Measurements from ENCODE around the gene HMGN4. TPM values are rescaled to one million over a fixed set of nuclear protein-coding genes. Genes with fewer than 3 reads are reported as not detected.

Gene HMGN4
- total and polyA plus RNA-seq, 9 of the 15 experiments (the other 6 are each of a cell fraction or from before 2014, with no cell fraction given): 35.4 to 134 (median 94.1) TPM

DNA sequence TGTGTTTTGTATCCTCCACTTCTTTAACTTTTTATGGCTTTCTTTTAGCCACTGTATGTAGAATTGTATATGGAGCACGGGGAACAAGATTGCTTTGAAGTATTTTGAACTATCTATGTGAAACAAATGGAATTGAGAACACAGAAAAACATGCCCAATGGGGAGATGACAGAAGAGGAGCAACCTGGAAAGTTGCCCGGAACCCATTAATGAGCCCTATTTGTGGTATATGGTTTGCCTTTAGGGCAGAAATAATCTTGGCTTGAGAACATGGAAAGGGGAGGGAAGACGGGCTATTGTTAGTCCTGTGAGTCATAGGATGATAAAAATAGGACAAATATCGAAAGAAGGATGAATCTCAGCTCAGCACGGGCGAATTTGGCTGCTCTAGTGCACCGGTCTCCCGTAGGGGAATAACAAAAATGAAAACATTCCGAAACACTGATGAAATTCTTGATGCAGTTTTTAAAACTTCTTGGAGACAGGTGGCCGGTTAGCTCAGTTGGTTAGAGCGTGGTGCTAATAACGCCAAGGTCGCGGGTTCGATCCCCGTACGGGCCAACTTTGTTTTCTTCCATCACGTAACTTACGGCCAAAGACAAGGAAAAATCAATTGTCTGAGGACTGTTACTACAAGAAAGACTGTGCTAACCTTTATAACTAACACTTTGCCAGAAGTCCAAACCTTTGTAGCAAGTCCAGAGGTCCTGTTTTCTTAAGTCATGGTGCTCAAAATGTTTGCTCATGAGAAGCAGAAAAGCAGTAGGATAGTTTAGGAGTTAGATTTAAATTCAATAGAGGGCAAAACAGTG is 15.7 kb downstream of the HMGN4 start (continued):
- TF ChIP-seq EP400 (IDR thresholded peaks at IDR 0.05) (peak; percentile 59; the same call in 1 of the 2 replicates), NR2C1 (IDR thresholded peaks at IDR 0.05) (0 out of 2 replicates have a peak, but pooled peaks have one; percentile 11), NR2C1 (tag; IDR thresholded peaks at IDR 0.05) (no peak), ZNF121 (CRISPR knock-in tag; conservative IDR thresholded peaks at IDR 0.05) (no peak), ADNP (tag; IDR thresholded peaks at IDR 0.05) (peak; percentile 88), ZNF282 (CRISPR knock-in tag; IDR thresholded peaks at IDR 0.05) (no peak), ZBTB8A (IDR thresholded peaks at IDR 0.05; ENCODE audit: partially characterized antibody) (peak; percentile 82), ZNF551 (CRISPR knock-in tag; IDR thresholded peaks at IDR 0.05) (no peak), PHF20 (IDR thresholded peaks at IDR 0.05; ENCODE audit: partially characterized antibody) (no peak), MXI1 (IDR thresholded peaks at IDR 0.05; ENCODE audit: low read depth, low read length) (peak; percentile 47; the same call in 1 of the 2 replicates), GTF2F1 (IDR thresholded peaks at IDR 0.05; ENCODE audit: low read depth, low read length) (0 out of 2 replicates have a peak, but pooled peaks have one; percentile 61), STAT5B (CRISPR knock-in tag; IDR thresholded peaks at IDR 0.05) (no peak), E2F3 (CRISPR knock-in tag; IDR thresholded peaks at IDR 0.05) (no peak), ZNF217 (CRISPR knock-in tag; IDR thresholded peaks at IDR 0.05) (no peak), NCOR1 (IDR thresholded peaks at IDR 0.05) (peak; percentile 30; the same call in 1 of the 2 replicates), ETV5 (CRISPR knock-in tag; IDR thresholded peaks at IDR 0.05; ENCODE audit: low read depth) (0 out of 2 replicates have a peak, but pooled peaks have one; percentile 31), RB1 (IDR thresholded peaks at IDR 0.05; ENCODE audit: low read depth) (0 out of 2 replicates have a peak, but pooled peaks have one; percentile 59)
- TF ChIP-seq, protein P1, sequence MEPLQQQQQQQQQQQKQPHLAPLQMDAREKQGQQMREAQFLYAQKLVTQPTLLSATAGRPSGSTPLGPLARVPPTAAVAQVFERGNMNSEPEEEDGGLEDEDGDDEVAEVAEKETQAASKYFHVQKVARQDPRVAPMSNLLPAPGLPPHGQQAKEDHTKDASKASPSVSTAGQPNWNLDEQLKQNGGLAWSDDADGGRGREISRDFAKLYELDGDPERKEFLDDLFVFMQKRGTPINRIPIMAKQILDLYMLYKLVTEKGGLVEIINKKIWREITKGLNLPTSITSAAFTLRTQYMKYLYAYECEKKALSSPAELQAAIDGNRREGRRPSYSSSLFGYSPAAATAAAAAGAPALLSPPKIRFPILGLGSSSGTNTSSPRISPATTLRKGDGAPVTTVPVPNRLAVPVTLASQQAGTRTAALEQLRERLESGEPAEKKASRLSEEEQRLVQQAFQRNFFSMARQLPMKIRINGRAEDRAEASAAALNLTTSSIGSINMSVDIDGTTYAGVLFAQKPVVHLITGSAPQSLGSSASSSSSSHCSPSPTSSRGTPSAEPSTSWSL (CRISPR knock-in tag; IDR thresholded peaks at IDR 0.05; ENCODE audit: borderline replicate concordance): no peak
- TF ChIP-seq, protein P2, sequence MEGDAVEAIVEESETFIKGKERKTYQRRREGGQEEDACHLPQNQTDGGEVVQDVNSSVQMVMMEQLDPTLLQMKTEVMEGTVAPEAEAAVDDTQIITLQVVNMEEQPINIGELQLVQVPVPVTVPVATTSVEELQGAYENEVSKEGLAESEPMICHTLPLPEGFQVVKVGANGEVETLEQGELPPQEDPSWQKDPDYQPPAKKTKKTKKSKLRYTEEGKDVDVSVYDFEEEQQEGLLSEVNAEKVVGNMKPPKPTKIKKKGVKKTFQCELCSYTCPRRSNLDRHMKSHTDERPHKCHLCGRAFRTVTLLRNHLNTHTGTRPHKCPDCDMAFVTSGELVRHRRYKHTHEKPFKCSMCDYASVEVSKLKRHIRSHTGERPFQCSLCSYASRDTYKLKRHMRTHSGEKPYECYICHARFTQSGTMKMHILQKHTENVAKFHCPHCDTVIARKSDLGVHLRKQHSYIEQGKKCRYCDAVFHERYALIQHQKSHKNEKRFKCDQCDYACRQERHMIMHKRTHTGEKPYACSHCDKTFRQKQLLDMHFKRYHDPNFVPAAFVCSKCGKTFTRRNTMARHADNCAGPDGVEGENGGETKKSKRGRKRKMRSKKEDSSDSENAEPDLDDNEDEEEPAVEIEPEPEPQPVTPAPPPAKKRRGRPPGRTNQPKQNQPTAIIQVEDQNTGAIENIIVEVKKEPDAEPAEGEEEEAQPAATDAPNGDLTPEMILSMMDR (IDR thresholded peaks at IDR 0.05 in 2 of 3, conservative IDR thresholded peaks at IDR 0.05 in 1 of 3; ENCODE audit: insufficient read depth in 2 of 3, low read depth in 1 of 3, low read length in 3 of 3): no peak
- TF ChIP-seq, protein P3, sequence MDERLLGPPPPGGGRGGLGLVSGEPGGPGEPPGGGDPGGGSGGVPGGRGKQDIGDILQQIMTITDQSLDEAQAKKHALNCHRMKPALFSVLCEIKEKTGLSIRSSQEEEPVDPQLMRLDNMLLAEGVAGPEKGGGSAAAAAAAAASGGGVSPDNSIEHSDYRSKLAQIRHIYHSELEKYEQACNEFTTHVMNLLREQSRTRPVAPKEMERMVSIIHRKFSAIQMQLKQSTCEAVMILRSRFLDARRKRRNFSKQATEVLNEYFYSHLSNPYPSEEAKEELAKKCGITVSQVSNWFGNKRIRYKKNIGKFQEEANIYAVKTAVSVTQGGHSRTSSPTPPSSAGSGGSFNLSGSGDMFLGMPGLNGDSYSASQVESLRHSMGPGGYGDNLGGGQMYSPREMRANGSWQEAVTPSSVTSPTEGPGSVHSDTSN (CRISPR knock-in tag; IDR thresholded peaks at IDR 0.05; ENCODE audit: low read depth): no peak
- TF ChIP-seq, protein P3 (tag; conservative IDR thresholded peaks at IDR 0.05; ENCODE audit: low read depth): no peak
- TF ChIP-seq, protein P4, sequence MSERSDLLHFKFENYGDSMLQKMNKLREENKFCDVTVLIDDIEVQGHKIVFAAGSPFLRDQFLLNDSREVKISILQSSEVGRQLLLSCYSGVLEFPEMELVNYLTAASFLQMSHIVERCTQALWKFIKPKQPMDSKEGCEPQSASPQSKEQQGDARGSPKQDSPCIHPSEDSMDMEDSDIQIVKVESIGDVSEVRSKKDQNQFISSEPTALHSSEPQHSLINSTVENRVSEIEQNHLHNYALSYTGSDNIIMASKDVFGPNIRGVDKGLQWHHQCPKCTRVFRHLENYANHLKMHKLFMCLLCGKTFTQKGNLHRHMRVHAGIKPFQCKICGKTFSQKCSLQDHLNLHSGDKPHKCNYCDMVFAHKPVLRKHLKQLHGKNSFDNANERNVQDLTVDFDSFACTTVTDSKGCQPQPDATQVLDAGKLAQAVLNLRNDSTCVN (CRISPR knock-in tag; IDR thresholded peaks at IDR 0.05): no peak

All from K562 (cell line).